Stimulated activated CD8-positive, alpha-beta memory T cell treated with anti-CD3 and anti-CD28 coated beads, Interleukin-4, amount 100 ng/mL, for 4 hours (primary cell): ENCODE results near the gene XRCC1.
"Not testable (repeated sequence)": the region's sequence is repeated elsewhere in the genome, so short reads cannot be mapped to it uniquely, and the experiment has no call there.

Experiments used
- DNase-seq, 2 donors: peaks; one replicate each; pipeline ENCODE4 v3.0.0-alpha.2; 2020; ENCODE audit warnings: low read depth in 2 of 2, low spot score in 1 of 2

The XRCC1 gene

DNA sequence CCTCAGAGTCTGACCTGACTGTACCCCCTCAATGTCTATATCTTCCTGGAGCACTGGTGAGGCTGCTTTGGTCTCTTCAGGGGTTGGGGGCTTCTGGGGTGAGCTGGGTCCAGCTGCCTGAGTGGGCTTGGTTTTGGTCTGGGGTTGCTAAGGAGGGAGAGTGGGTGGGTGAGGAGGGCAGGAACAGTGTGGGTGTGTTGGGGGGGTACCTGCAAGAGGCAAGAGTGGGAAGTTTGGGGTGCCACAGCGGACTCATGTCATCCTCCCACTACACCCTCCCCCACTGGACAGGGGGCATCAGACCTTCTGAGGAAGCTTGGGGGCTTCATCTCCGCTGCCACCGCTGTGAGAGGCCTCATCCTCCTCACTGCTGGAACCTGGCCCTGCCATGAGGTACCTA is 28.7 kb downstream of the XRCC1 start:
- no peak for DNase-seq

DNA sequence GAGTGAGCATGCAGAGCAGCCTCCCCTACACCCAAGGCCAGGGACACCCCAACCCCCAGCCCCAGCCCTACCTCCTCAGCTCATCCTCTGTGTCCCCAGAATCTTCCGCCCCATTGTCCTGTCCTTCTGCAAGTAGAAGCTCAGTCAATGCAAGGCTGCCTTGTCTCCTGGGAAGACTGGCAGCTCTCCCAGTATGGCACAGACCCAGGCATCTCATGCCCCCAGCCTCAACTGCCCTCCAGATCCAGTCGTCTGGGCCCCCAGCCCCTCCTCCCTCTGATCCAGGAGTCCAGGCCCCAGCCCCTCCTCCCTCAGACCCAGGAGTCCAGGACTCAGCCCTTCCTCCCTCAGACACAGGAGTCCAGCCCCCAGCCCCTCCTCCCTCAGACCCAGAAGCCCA is 29.3 kb downstream of the XRCC1 start:
- DNase-seq = no peak

DNA sequence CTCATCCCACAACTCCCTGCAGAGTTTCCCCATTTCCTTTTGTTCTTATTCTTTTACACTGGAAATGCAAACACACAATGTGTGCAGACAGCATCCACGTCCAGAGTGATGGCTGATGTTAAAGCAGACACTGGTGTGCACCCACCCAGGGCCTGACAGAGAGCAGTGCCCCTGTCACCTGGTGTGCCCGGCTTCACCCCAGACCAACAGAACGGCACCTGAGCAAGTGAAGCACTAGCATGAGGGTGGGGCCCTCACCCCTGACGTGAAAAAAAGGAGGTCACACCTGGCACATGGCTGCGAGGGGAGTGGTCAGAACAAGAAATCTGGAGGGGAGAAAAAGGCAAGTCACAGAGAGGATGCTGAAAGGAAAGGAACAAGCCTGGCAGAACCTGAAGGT is 30.1 kb downstream of the XRCC1 start:
- DNase-seq = no peak

DNA sequence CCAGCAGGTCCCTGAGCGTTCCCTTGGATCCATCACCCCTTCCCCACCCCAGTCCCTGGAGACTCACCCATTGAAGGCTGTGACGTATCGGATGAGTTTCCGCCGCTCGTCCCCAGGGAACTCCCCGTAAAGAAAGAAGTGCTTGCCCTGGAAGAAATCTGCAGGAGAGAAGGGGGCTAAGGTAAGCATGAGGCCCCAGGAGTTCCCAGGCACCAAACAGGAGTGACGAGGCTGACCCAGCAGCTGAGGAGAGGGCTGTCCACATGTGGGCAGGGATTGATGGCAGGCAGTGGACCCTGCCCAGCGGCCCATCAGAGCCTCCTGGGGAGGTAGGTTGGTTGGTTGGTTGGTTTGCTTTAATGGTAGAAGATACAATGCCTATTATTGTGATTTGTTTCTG is 31.2 kb downstream of the XRCC1 start:
- no peak for DNase-seq

DNA sequence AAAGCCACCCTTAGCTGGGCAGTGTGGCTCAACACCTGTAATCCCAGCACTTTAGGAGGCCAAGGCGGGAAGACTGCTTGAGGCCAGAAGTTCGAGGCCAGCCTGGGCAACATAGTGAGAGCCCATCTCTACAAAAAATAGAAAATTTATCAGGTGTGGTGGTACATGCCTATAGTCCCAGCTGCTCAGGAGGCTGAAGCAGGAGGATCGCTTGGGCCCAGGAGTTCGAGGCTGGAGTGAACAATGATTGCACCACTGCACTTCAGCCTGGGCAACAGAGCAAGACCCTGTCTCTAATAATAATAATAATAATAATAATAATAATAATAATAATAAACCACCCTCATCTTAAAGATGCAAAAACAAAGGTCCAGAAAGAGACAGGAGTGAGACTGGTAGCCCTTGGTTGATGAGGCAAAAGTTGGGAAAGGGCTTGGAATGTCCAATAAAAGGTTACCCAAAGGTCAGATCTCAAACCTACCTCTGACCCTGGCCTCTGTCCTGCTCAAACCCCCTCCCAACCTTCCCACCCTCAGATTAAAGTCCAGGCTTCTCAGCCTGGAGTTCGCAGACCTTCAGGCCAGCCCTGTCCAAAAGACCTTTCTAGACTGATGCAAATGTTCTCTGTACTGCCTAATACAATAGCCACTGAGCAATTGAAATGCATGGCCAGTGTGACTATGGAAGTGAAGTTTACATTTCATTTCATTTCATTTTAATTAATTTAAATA is 33.2 kb downstream of the XRCC1 start:
- DNase-seq = no peak

DNA sequence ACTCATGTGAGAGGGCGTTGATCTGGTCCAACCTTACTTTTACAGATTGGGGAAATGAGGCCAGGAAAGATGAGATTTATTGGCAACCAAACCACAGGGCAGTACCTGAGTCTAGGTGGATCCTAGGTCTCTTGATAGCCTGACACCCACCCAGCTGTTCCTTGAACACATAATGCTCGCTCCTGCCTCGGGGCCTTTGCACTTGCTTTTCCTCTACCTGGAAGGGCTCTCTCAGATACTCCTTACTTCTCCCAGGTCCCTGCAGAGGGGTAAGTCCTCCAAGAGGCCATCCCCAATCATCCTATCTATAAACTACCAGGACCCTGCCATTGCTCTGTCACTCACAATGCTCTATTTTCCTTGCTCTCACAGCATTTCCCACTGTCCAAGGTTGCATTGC is 34.9 kb downstream of the XRCC1 start:
- DNase-seq = no peak

DNA sequence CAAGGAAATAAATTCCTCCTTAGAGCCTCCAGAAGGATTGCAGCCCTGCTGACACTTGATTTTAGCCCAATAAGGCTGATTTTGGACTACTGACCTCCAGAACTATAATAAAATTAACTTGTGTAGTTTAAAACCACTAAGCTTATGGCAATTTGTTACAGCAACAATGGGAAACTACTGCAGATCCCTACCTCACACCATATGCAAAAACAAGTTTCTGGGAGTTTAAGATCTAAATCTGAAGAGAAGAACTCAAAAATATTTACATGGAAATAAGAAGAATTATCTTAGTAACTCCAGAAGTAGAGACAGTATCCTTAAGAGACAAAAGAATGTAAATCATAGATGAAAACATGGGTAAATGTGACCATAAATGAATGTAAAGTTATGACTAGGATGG is 36.4 kb downstream of the XRCC1 start:
- no peak for DNase-seq

DNA sequence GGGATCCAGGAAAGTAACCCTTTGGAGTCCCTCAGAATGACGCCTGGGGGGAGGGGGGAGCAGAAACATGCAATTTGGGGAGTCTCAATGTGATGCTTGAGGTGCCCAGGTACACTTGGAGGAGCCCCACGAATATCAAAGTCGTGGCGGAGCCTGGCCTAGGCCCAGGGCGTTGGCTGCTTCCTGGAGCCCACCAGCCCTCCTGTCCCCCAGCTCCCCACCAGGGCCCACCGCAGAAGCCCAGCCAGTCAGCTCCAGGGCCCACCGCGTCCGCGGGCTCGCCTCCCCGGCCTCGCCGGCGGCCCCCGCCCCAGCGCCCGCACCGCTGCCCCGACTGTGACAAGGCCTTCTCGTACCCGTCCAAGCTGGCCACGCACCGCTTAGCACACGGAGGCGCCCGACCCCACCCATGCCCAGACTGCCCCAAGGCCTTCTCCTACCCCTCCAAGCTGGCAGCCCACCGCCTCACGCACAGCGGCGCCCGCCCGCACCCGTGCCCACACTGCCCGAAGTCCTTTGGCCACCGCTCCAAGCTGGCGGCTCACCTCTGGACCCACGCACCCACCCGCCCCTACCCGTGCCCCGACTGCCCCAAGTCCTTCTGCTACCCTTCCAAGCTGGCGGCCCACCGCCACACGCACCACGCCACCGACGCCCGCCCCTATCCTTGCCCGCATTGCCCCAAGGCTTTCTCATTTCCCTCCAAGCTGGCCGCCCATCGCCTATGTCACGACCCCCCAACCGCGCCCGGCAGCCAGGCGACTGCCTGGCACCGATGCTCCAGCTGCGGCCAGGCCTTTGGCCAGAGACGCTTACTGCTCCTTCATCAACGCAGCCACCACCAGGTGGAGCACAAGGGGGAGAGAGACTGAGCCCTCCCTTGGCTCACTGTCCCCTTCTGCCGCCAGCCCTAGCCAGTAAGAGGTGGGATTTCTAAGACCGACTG is 40.2 kb downstream of the XRCC1 start:
- no peak for DNase-seq

DNA sequence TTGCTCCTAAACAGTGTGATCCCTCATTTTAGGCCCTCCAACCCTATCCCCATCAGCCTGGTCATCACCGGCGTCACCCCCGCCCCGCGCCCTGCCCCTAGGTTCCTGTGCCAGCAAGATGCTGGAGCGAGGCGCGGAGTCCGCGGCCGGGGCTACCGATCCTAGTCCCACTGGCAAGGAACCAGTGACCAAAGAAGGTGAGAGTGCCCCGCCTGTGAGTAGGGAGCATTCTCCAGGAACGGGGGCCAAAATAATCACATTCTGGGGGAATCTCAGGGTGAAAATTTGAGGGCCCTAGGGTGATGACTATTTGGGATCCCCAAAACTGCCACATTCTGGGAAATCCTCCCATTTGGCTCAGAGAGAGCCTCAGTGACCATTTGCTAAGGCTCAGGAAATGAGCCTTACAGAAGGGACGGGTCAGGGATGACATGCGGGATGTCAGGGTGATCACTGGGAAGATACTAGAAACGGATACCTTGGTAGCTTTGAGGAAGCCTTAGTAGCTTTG is 41.0 kb downstream of the XRCC1 start:
- no peak for DNase-seq

DNA sequence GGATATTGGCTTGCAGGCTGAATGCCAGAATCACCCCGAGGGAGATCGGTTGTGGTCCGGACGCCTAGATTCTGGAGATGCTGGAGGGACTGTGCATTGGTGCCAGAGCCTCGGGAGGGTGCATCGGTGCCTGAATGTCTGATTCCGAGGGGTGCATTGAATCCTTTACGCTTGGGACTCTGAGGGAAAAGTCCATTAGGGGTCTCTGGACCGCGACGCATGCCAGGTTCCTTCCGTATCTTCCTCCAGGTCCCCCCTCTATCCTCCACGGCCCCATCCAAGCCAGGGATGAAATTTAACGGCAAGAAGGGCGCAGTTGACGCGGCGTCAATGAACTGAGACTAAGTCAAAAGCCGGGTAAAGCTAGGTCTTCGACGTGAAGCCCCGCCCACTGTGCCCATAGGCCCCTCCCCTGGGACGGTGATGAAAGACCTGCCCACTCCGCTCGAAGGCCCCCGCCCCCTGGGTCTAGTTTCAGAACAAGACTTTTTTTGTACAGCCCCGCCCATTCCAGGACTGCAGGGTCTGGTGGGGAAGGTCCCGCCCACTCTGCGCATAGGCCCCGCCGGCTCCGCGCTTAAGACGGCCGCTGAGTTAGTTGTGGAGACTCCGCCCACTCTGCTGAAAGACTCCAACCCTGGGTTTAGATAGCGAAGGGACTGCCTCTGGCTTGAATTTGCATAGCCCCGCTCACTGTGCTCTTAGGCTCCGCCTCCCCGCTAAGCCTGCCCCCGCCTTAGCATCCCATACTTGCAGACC is 41.6 kb downstream of the XRCC1 start:
- peak; percentile 82 to 88 for DNase-seq

DNA sequence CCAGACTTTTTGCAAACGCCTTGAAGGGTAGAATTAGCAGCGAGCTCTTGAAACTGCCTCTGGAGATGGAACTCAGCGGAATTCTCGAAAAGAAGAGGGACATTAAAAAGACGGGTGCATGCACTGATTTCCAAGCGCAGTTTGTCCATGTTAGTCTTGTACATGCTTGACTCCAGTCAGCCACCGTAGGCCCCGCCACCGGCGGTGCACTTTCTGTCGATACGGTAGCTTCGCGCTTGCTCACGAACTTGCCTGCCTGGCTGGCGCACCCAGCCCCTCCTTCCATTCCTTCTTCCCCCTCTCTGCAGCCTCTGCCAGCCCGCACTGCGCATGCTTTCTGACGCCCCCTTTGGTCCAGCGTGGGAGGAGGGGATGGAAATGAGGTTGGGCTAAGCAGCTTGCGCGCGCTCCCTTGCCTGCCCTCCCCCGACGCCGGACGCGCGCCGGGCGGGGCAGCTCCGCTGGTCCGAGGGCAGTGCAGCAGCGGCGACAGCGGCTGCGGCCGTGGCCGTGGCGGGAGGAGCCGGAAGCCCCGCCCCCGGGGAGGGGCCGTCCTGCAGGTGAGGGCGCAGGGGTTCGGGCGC is 42.3 kb downstream of the XRCC1 start, which contains the start of gene ZNF575:
Gene ZNF575, plus strand, starts transcription at position 227 of the 584 bp plus-strand sequence. CDS start 1,235 bp downstream, outside the sequence.
- peak; percentile 62 to 76 for DNase-seq

DNA sequence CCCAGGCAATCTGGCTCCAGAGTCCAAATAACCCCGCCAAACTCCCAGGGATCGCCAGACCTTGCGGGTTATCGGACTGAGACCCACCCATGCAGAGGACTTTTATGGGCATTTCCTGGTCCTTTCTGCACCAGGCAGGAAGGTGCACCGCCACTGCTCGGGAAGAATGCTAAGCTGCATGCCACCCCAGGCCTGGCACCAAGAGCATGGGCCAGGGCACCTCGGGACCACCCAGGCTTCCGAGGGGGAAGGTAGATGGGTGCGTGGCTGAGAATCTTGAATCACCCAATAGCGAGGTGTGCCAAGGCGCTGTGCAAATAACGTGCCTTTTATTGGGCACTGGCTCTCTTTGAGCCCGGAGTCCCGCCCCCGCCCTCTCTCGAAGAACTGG is 42.8 kb downstream of the XRCC1 start:
- DNase-seq = no peak

DNA sequence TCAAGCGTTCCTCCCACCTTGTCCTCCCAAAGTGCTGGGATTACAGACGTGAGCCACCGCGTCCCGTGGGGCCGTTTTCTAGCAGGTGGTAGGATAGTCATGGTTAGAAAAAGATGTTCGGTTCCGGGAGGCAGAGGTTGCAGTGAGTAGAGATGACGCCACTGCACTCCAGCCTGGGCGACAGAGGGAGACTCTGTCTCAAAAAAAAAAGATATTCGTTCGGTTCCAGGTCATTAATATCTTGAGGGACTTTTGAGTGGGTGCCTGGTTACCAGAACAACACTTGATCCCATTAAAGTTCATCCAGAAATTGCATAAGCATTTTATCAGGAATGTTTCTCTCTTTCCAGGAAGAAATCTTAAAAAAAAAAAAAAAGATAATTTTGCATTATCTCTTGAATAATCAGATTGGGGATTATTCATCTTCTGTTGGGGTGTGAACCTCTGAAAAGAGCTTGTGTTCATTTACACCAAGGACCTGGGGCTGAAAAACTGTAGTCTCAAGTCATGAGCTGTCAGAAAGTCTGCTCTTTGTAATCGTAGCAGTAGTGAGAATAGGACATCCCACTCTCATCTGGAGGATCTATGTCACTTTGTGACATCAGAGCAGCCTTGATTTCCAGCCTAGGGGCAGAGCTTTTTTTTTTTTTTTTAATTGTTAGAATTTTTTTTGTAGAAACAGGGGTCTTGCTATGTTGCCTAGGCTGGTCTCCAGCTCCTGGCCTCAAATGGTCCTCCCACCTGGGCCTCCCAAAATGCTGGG is 47.3 kb downstream of the XRCC1 start:
- no peak for DNase-seq

DNA sequence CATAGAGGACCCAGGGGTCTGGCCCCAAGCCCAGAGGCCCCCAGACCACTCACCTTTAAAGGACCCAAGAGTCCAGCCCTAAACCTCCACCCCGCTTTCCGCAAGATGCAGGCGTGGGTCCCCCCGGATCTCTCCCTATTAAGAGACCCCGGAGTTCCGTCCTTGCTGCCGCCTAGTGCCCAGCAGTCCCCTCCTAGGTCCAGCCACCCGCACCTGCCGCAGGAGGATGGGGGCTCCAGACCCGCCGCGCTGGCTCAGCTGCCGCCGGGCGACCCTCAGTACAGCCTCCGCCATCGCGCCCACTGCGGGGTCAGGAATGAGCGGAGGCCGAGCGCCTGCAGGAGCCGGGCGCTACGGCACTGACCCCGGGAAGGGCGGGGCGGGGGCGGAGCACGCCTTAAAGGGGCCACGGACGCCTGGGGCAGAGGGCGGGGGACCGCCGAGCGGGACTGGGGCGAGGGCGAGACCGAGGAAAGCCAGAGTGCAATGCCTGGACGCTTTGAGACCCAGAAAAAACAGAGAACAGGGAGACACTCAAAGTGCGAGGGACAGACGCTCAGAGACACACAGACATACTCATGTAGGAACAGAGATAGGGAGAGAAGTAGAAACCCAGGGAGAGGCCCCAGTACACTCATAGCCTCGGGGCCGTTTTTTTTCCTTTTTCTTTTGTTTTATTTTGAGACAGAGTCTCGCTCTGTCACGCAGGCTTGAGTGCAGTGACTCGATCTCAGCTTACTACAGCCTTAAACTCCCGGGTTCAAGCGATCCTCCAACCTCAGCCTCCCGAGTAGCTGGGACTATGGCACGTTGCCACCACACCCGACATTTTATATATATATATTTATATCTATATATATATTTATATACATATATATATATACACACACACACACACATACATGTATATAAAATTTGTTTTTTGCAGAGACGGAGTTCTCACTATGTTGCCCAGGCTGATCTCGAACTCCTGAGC is 48.2 kb downstream of the XRCC1 start, which contains the start of gene ETHE1:
Gene ETHE1, minus strand, starts transcription at position 318 of the 976 bp plus-strand sequence. Its CDS starts 24 bp downstream, at position 294.
- DNase-seq = peak; percentile 41 to 53

DNA sequence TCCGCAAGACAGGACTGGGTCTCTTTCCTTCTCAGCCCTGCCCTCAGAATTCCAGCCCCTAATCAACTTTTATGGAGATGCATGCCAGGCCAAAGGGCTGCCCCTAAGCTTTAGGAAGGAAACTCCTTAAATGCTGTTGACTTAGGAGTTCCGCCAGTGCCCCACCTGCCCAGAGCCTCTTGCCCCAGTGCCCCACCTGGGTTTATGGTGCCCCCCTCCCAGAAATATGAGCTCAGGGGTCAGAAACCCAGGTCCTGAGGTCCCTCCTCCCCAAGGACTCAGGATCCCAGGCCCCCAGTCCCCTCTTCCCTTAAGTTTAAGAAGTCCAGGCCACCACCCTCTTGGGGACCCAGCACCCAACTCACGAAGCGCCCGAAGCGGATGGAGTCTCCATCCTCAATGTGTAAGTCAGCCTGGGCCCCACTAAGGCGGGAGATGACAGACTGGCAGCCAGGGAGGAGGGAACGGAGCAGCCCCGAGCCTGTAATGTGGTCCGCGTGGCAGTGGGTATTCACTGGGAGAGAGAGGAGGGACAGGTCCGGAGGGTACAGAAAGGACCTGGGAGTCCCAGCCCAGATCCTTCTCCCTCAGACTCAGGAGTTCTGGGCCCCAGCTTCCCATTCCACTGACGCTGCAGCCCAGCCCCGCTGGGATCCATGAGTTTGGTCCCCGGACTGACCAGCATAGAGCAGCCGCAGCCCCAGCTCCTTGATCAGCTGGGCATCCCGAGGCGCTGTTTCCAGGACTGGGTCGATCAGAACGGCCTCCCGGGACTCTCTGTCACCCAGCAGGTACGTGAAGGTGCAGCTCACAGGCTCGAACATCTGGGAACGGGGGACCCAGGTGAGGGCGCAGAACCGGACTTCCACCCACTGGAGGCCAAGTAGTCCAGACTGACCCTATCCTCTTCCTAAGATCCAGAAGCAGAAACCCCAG is 49.2 kb downstream of the XRCC1 start:
- DNase-seq = no peak

DNA sequence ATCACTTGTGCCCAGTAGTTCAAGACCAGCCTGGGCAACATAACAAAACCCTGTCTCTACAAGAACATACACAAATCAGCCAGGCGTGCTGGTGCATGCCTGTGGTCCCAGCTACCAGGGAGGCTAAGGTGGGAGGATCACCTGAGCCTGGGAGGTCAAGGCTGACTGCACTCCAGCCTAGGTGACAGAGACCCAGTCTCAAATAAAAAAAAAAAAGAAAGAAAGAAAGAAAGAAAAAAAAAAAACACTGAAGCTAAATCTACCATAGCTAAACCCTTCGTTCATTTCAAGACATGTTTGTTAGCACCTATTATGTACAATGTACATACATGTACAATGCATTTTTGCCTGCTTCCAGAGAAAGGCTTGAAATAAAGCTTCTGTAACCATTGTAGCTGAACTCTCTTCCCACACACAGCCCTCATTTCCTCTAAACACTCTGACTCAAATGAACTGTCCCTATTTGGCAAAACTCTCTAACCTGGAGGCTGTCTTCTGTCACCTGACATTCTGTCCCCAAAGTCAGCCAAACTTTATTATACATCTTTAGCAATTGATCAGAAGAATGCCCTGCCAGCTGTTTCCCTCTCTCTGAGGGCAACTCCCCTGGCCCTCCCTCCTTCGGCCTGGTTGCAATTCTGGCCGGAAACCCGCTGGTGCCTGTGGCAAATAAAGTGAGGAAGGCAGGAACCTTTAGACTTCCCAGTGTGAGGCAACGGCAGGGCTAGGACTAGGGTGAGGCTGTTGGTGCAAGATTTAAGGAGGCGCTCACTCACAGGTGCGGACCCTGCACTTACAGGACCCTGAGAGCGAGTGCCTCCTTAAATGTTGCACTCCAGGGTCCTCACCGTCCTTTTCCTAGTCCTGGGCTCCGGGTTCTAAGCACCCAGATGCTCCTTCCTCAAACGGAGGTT is 50.1 kb downstream of the XRCC1 start:
- peak in 1 of 2 donors; percentile 8 for DNase-seq

DNA sequence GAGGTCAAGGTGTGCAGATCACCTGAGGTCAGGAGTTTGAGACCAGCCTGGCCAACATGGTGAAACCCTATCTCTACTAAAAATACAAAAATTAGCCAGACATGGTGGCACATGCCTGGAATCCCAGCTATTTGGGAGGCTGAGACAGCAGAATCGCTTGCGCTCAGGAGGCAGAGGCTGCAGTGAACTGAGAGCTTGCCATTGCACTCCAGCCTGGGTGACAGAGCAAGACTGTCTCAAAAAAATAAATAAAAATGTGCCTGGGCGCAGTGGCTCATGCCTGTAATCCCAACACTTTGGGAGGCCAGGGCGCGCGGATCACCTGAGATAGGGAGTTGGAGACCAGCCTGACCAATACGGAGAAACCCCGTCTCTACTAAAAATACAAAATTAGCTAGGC is 51.6 kb downstream of the XRCC1 start:
- DNase-seq = not testable (repeated sequence)
